Epithelial cell of proximal tubule (primary cell): ENCODE data around the gene ADD1. TPM values are rescaled to one million over a fixed set of nuclear protein-coding genes. Genes with fewer than 3 reads are reported as not detected.

ENCODE experiments used
- DNase-seq: peaks from one replicate; pipeline ENCODE4 v3.0.0-alpha.2; 2011; ENCODE audit warnings: low read depth
- H3K4me3 ChIP-seq: 2 replicates; pipeline ENCODE4 v1.5.1; 2011; ENCODE audit warnings: low read depth, mild to moderate bottlenecking, low read length
- CTCF ChIP-seq: conservative IDR thresholded peaks from 2 replicates; pipeline ENCODE4 v1.5.1; 2012; ENCODE audit warnings: low read depth, mild to moderate bottlenecking, low read length
- total RNA-seq: library from RNA; depleted of rRNA; stranded (reverse); fragments of >200 nt; gene quantifications from 2 replicates; pipeline ENCODE4 v1.2.3, GENCODE V29; 2015

Gene ADD1
- total RNA-seq, 1 donor from 2014 or later, result 222 TPM

GRCh38 chr4:2839060-2839459, 4.6 kb upstream of the ADD1 start:
- DNase-seq, result no peak
- H3K4me3 ChIP-seq, result no peak overlapping the region
- TF ChIP-seq CTCF, result no peak

GRCh38 chr4:2842687-2843262, 869 bp upstream of the ADD1 start:
- DNase-seq, result no peak
- H3K4me3 ChIP-seq, result peak overlapping the region; percentile 84
- no peak for TF ChIP-seq CTCF

GRCh38 chr4:2843941-2844584, 419 bp downstream of the ADD1 start:
- peak overlapping the region; percentile 84 for H3K4me3 ChIP-seq
- no peak for TF ChIP-seq CTCF
- DNase-seq, result no peak

- DNase-seq, result no peak
- H3K4me3 ChIP-seq, result no peak overlapping the region
- no peak for TF ChIP-seq CTCF
These were observed 2.5 kb downstream of the ADD1 start for GRCh38 chr4:2846172-2846571.

GRCh38 chr4:2847302-2847871, 3.7 kb downstream of the ADD1 start:
- no peak for TF ChIP-seq CTCF
- no peak for DNase-seq
- H3K4me3 ChIP-seq, result no peak overlapping the region

- TF ChIP-seq CTCF, result no peak
- H3K4me3 ChIP-seq, result no peak overlapping the region
- no peak for DNase-seq
These were observed 4.8 kb downstream of the ADD1 start for GRCh38 chr4:2848449-2848848.
